ENCODE results near the gene TRMT11.
A peak's percentile ranks its signal among the peaks of the same experiment; 100 is the strongest.
"Not testable (repeated sequence)": the region's sequence is repeated elsewhere in the genome, so short reads cannot be mapped to it uniquely, and the experiment has no call there.

The TRMT11 gene

GRCh38 chr6:125956506-125957390 is 29.6 kb upstream of the TRMT11 start, which contains the start of gene HINT3:
Gene HINT3 (plus strand): TSS chr6:125956770. CDS start chr6:125956978, 208 bp downstream.
- peak; percentile 97 for DNase-seq (ENCODE audit: low spot score)

GRCh38 chr6:125957391-125957693 is 29.0 kb upstream of the TRMT11 start:
- DNase-seq (ENCODE audit: low spot score) = peak; percentile 37

- DNase-seq (ENCODE audit: low spot score) = peak; percentile 75
Observed at GRCh38 chr6:125957845-125958244, 28.5 kb upstream of the TRMT11 start.

- peak; percentile 12 for DNase-seq (ENCODE audit: low spot score)
Observed at GRCh38 chr6:125959041-125959440, 27.3 kb upstream of the TRMT11 start.

- DNase-seq (ENCODE audit: low spot score) = peak; percentile 85
Observed at GRCh38 chr6:125961117-125961516, 25.2 kb upstream of the TRMT11 start.

- DNase-seq (ENCODE audit: low spot score) = no peak
Observed at GRCh38 chr6:125962900-125963497, 23.3 kb upstream of the TRMT11 start.

GRCh38 chr6:125963817-125964216 is 22.5 kb upstream of the TRMT11 start:
- peak; percentile 26 for DNase-seq (ENCODE audit: low spot score)

- no peak for DNase-seq (ENCODE audit: low spot score)
Observed at GRCh38 chr6:125966569-125966968, 19.8 kb upstream of the TRMT11 start.

GRCh38 chr6:125968493-125968892 is 17.8 kb upstream of the TRMT11 start:
- DNase-seq (ENCODE audit: low spot score) = no peak

- DNase-seq (ENCODE audit: low spot score) = no peak
Observed at GRCh38 chr6:125970760-125971159, 15.6 kb upstream of the TRMT11 start.

GRCh38 chr6:125972478-125972877 is 13.9 kb upstream of the TRMT11 start:
- DNase-seq (ENCODE audit: low spot score) = not testable (repeated sequence)

GRCh38 chr6:125974214-125974866 is 12.0 kb upstream of the TRMT11 start:
- DNase-seq (ENCODE audit: low spot score) = peak; percentile 71

- no peak for DNase-seq (ENCODE audit: low spot score)
Observed at GRCh38 chr6:125979101-125979500, 7.2 kb upstream of the TRMT11 start.

GRCh38 chr6:125981571-125982185 is 4.7 kb upstream of the TRMT11 start:
- DNase-seq (ENCODE audit: low spot score) = no peak

GRCh38 chr6:125983246-125983945 is 2.9 kb upstream of the TRMT11 start:
- no peak for DNase-seq (ENCODE audit: low spot score)

GRCh38 chr6:125984311-125984710 is 2.0 kb upstream of the TRMT11 start:
- DNase-seq (ENCODE audit: low spot score) = no peak

GRCh38 chr6:125985522-125985921 is 818 bp upstream of the TRMT11 start:
- no peak for DNase-seq (ENCODE audit: low spot score)

GRCh38 chr6:125985979-125986300 is 400 bp upstream of the TRMT11 start:
- DNase-seq (ENCODE audit: low spot score) = no peak

- DNase-seq (ENCODE audit: low spot score) = peak; percentile 17
Observed at GRCh38 chr6:125987026-125987617, 782 bp downstream of the TRMT11 start.

GRCh38 chr6:125988280-125988679 is 1.9 kb downstream of the TRMT11 start:
- DNase-seq (ENCODE audit: low spot score) = no peak

- no peak for DNase-seq (ENCODE audit: low spot score)
Observed at GRCh38 chr6:125989631-125990030, 3.3 kb downstream of the TRMT11 start.

GRCh38 chr6:125991653-125992052 is 5.3 kb downstream of the TRMT11 start:
- DNase-seq (ENCODE audit: low spot score) = no peak

All from globus pallidus (tissue), 1 donor.